Stimulated activated CD4-positive, alpha-beta T cell treated with anti-CD3 and anti-CD28 coated beads, Interleukin-1b, Interleukin-23, amount 100 ng/mL, for 1 hour (primary cell): ENCODE results near the gene ARMH4.
"Not testable (repeated sequence)": the region's sequence is repeated elsewhere in the genome, so short reads cannot be mapped to it uniquely, and the experiment has no call there.

Experiments
- DNase-seq, 2 donors: peaks; one replicate each; pipeline ENCODE4 v3.0.0-alpha.2; 2020; ENCODE audit warnings: low read depth in 2 of 2

The ARMH4 gene

DNA sequence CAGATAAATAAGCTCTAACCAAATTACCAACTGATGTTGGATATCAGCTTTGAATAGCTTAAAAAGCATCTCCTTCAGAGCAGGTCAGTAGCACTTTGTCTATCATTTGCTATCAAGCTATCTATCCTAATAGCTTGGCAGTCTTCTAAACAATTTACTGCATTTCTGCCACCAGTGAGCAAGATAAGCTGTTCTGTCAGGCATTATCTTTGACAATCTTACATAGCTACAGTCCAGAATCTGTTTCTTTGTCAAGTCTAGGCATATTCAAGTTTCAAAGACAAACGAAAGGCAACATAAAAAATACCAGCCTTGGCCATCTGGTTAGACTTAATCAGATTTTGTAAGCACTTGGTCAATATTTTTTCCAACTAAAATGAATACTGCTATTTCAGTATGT, 5.6 kb downstream of the ARMH4 start:
- no peak for DNase-seq

DNA sequence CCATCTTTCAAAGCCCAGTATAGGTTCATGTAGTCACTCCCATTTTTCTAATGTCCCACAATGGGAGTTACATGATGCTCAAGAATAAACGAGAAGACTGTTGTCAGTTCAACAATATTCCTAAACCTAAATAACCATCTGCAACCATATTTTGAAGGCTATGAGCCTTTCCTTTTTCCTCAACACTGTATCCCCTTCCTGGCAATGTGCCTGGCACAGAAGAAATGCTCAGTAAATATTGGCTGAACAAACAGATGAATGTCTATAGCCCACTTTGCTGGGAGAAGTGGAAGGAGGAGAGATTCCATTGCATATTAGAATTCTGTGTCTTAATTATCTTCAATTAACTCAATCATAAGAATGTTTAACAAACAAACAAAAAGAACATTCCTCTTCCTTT, 6.1 kb downstream of the ARMH4 start:
- DNase-seq: no peak

DNA sequence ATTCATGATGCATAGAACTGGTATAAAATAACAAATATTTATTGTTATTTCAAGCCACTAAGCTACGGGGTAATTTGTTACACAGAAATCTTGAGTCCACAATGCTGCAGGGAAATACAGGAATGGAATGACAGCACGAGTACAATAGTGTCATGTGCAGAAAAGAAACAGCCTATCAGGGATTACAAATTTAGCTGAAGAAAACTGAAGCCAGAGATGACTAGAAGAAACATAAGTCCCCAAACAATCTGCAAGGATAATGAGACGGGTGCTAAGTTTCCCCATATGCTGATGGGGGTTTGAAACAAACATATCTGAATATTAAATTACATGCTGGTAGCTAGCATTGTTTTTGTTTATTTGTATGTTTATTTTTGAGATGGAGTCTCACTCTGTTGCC, 8.9 kb downstream of the ARMH4 start:
- no peak for DNase-seq

DNA sequence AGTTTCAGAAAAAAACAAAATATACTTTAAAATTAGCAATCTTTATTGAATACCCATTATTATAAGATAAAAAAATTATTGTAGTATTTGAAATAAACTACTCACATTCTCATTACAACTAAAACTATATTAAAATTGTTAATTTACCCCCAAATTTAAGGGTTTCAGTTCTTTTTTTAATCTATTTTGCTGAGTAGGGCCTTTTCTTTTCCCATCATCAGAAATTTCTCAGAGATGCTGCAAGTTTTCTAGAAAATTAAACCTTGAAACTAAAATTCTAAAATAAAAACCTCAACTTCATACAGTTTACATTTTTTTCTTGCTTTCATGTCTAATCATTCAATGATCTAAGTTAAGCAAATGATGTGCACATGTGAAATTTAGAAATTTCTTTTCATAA, 10.1 kb downstream of the ARMH4 start:
- DNase-seq: no peak

DNA sequence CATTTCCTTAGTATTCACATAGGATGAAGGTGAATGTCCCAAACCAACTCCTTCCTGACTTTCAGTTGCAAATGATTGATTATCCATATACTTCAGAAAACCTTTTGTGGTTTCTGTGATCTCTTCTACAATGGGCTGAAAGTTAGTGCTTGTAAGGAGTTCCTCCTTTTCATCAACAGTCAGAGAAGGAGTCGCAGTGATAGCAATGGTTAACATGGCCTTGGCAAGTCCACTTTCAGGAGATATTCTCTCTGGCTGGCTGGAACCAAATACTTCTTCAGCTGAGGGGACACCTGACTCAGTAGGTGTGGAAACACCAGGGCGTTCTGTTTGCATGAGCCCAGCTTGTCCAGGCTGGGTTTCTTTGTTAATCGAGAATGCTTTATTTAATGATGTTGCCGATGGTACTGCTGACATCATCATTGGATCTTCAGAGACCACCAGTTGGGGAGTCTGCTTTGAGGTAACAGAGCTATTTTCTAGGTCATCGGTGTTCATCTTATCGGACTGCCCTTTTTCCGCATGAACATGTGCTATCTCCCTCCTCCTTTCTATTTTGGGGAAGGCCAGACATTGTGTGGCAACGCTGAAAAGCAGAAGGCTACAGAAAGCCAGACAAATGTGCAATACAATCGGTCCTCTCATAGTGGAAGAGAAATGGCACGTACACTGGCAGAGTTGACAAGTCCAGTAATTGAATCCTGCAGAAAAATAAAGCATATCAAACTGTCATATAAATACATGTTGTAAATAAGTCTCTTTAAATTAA, 13.1 kb downstream of the ARMH4 start:
- no peak for DNase-seq

DNA sequence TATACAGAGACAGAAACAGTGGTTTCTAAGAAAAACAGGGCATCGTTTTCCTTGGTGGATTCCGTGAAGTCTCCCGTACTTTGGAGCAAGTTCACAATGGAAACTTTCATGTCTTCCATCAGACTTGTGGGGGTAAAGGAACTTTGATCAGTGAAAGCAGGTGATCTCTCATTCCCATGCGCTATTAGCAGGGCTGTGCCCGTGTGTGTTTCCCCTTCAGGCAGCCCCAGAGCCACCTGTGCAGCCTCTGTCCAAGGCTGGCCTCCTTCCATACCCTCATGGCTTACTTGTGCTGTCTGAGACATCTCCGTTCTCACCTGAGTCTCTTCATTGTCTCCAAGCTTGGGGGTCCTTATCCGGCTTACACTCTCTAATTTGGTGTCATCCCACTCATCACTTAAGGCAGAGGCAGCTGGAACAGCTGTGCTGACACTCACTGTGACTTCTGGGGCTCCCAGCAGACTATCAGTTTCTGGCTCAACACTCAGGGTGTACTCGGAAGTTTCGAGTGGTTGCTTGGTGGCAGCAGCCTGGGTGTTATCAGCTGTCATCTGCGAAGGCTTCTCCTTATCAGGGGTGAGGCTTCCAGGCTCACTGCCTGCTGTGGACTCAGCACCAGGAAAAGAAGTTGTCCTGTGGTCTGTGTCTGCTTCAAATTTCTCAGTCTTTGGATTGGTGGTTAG, 13.8 kb downstream of the ARMH4 start:
- no peak for DNase-seq

DNA sequence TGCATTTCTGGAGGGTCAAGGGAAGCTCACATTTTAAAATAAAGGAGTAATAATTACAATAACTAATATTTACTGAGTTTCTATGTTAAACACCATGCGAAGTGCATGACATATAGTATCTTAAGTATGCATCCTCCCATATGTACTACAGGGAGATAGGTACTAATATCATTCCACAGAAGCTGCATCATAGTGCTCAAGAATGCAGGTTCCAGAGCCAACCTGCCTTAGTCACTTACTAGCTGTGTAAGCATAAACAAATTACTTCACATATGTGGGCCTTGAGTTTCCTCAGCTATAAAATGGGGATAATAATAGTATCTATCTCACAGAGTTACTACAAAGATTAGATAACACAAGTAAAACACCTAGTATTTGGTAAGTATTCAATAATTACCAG, 18.3 kb downstream of the ARMH4 start:
- no peak for DNase-seq

DNA sequence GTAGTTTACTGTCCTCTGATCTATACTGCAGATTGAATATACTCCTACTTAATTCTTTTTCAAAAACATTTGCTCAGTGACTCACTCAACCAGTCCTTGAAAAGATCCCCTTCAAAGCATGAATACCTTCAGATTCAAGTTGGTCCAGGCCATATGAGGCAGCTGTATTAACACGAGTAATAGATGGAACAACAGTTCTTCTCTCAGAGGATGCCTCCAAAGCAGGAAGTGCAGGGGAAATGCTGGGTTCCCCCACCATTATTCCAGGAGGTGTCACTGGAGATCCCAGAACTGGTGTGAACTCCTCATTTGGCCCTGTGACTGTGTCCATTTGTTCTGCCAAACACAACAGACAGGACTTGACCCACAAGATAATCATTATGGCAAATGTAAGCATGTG, 20.6 kb downstream of the ARMH4 start:
- no peak for DNase-seq

DNA sequence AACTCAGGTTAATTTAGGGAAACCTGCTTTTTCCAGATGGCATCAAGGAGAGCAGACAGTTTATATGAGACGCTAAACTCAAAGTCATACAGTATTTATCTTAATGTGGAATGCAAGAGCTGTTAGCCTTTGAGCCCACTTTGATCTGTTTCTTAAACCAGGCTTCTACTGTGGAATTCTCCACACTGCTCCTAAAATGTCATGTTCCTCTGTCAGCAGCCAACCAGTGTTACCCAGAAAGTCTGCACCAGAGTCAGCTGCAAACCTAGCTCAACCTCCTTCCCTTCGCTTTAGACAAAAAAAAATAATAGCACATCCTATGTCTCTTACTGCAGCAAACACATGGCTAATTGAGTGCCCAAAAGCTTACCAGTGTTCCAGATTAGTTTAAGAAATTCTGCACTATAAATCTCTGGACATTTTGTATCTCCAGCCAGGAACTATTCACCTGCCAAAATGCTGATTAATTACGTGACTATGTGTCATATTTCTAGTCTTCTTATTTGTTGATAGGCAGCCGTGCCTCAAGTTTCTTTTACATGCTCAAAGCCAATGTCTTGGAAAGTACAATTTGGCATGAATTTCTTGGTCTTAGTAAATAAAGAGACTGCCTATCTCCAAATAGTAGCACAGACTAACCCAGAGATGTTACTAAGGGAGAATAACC, 21.8 kb downstream of the ARMH4 start:
- no peak for DNase-seq

DNA sequence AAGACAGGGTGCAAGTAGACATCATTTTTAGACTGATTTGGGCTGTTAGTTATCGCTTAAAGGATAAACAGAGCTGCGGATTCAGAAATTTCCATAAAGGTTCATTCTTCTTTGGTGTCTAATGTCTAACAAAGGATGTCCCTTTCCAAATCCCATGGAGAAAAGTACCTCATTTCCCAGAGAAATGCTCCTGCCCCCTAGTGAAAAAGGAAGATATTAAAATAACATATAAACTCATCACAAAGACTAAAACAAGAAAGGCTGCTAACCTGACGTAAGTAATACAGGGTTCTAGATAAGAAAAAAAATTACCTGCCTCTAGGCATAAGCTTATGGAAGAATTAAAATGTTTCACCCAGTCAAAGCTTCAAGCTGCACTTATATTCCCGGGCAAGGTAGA, 22.8 kb downstream of the ARMH4 start:
- no peak for DNase-seq

DNA sequence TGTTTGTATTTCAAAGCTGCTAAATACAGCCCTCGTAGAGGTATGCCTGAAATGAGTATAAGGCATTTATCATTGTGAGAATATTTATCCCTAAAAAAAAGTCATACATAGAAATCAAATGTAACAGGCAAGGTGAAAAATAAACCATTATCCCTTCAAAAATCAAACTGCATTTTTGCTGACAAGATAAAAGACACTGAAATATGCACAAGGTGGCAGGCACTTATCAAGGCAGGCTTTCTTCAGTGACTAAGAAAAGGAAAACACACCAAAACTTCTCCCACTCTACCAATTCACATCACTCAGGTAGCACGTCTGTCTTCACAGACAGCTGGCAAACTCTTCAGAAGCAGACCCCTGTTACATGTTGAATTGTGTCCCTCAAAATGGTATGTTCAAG, 23.6 kb downstream of the ARMH4 start:
- no peak for DNase-seq

DNA sequence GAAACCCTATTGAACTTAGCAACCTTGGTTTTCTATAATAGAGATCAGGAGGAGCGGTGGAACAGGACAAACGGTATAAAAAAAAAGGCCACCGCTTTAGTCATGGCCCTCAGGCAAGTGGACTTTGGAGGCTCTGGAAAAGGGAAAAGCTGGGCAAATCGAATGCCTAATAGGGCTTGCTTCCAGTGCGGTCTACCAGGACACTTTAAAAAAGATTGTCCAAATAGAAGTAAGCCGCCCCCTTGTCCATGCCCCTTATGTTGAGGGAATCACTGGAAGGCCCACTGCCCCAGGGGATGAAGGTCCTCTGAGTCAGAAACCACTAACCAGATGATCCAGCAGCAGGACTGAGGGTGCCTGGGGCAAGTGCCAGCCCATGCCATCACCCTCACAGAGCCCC, 29.5 kb downstream of the ARMH4 start:
- not testable (repeated sequence) for DNase-seq

DNA sequence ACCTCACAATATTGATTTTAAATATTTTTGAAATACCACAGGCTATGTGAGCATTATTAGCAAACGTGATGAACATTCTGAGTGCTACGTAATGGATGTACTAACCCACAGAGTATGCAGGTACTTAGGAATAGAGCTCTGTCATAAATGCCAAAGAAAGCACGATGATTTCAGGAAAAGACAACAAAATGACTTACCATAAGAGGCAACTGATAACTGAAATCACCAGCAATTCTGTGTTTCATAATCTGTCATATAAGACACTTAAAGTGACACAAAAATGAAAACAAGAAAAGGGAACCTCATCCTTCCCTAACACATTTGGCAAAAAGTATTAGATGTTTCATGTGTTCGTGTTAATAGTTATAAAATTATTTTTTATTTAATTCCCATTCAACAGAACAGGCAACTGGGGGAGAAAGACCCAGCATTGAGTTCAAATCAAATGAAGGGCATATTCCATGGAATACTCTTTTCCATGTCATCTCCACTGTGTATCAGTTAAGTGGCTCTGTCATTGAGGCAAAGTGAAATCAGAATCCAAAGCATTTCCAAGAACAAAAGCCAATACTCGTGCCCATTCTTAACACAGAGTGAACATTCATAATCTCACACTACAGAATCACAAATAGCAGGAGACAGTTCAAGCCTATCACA, 30.4 kb downstream of the ARMH4 start:
- DNase-seq: no peak

DNA sequence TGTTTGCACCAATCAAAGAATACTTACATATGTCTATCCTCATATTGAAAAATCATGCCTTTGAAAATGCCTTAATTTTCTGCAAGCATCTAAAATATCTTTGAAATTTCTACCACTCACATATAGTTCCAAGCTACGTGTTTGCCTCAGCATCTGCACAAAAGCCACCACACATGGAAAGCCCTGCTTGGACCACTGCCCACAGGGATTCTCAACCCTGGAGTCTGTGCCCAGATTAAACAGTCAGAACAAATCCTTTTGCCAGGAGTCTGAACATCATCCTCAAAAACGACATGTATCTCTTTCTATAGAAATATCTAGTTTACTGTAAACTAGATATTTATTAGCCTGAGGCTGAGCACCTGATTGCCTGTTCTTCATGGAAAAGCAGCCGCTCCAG, 32.6 kb downstream of the ARMH4 start:
- DNase-seq: no peak

DNA sequence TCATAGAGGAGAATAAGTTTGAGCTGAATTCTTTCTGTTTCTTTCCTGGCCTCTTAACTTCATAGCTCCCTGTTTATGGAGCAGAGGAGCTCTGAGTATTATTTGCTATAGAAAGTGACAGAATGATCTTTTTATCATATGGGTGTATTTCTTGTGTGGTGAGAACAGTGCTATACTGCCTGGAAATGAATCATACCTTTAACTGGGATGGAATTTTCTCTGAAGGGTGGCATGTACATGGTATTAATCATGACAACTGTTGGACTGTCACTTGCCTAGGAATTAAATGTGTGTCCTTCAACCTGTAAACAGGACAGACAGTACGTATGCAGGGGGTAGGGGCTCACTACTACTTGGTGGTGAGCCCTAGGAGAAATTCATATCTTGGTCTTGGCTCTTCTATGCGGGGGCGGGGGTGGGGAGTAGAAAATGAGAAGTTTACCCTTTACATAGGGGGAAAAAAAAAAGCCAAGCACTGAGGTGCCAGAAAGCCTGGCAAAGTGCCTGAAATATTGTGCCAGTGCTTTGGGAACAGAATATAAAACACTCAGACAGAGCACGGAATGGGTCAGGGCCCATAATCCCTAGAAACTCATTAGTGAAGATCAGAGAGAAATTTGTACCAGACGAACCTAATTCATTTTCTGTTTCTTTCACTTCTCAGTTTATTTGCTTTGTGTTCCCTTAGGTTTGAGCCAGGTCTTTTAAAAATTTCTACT, 33.8 kb downstream of the ARMH4 start:
- DNase-seq: no peak

DNA sequence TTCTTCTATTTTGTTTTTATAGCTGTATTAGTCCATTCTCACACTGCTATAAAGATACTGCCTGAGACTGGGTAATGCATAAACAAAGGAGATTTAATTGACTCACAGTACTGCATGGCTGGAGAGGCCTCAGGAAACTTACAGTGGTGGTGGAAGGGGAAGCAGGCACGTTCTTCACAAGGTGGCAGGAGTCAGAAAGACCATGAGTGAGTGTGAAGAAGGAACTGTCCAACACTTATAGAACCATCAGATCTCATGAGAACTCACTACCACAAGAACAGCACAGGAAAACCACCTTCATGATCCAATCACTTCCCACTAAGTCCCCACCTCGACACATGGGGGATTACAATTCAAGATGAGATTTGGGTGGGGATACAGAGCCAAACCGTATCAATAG, 42.3 kb downstream of the ARMH4 start:
- DNase-seq: no peak

DNA sequence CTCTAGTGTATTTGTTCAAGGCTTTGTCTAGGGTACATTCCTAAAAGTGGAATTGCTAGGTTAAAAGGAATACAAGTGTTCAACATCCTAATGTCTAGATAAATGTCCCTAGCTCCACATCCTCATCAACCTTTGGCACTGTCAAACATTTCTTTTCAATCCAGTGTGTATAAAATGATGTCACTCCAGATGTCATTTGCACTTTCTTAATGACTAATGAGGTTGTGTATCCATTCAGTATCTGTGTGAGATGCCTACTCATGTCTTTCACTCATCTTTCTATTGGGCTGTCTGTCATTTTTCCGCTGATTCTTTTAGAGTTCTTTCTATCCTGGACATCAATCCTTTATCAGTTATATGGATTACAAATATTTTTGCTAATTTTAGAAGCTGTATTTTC, 43.3 kb downstream of the ARMH4 start:
- no peak for DNase-seq

DNA sequence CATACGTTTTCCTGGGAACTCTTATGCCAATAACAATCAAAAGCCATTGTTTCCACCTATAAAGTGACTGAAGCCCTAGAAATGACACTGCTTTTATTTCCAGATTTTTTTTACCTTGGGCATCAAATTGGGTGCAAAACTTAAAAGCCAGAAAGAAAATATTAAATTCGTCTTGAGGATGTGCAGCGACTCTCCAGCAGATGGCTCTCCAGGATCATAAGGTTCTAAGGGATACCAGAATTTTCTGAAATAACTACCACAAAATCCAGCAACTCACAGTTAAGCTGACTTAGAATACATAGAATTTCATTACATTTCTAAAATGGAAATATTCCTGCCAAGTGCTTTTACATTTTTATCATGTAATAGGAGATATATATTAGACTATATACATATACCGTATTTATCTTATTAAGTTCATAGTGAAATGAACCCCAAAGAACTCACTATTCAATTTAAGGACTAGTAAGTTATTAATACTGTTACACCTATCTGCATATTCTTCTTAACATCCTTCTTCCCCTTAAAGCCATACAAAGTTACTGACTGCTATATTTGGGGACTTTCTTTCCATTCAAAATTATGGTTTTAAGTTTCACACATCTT, 44.0 kb downstream of the ARMH4 start:
- no peak for DNase-seq

DNA sequence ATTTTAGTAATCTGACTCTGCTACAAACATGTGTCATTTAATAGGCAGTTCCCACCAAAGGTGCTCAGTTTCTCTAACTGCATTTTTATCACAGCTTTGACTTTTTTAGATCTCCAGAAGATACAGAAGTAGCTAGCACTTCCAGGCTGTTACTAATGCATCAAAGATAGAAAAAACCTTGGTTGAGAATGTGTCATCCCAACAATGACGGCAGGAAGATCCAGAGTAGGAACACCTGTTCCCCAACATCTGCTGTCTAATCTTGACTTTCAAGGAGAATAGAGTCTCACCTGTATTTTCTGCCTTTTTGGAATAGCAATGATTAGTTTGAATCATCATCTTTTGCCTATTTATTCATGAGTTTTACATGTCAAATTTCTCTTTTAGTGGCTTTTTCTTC, 45.0 kb downstream of the ARMH4 start:
- no peak for DNase-seq

DNA sequence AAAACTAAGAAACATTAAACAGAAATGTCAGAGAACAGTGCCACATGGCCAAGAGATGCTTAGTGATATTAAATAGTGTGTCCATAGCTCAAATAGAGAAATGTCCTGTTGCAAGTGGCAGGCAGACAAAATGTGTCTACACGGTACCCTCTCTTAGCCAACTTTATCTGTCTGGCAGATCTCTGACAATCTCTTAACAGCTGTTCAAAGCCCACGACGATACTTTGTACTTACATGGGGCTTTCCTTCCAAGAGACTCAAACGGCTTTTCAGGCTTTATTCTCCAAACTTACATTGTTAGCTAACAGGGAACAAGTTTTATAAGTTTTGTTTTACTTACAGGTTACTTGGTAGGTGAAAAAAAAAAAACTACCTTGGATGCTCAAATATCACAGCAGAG, 45.6 kb downstream of the ARMH4 start:
- DNase-seq: no peak

DNA sequence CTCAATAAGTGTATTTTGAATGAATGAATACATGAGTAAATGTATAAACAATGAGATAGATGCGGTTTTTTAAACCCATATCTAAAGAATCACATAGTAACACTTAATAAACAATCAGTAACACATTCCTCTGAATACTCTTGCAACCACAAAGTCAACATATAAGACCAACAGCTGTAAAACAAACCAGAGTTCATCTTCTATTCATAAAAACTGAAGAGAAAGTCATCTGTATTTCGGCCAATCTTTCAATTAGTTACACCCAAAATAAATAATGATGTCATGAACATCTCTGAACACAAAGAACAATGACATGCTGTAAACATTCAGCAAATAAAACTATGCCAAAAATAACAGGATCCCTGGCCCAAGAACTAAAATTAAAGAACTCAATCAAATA, 47.2 kb downstream of the ARMH4 start:
- DNase-seq: no peak
